Spleen (tissue), 11 donors: ENCODE data around the gene PDE4D. TPM values are rescaled to one million over a fixed set of nuclear protein-coding genes. Genes with fewer than 3 reads are reported as not detected.

Source experiments
- DNase-seq: peaks from one replicate; pipeline ENCODE4 v3.0.0-alpha.2; 2020
- H3K27ac ChIP-seq, 8 donors: fragments of 200-600 bp; sonication (generic) in 7 of 8; 1 replicate in 4 of 8; 2 replicates in 4 of 8; pipeline versions ENCODE4 v1.5.0 to v1.8.0; 2016 to 2021; ENCODE audit warnings: inconsistent platforms in 4 of 8, mild to moderate bottlenecking in 4 of 8, moderate library complexity in 1 of 8
- H3K27me3 ChIP-seq, 7 donors: fragments of 200-600 bp; sonication (generic) in 6 of 7; replicated peaks in 1 of 7; 1 replicate in 4 of 7; 2 replicates in 3 of 7; pipeline versions ENCODE4 v1.5.0 to v1.8.0; 2016 to 2021; ENCODE audit warnings: inconsistent platforms in 3 of 7, mild to moderate bottlenecking in 1 of 7
- H3K36me3 ChIP-seq, 6 donors: fragments of 200-600 bp; sonication (generic) in 5 of 6; 1 replicate in 4 of 6; 2 replicates in 2 of 6; pipeline versions ENCODE4 v1.5.0 to v1.8.0; 2016 to 2021; ENCODE audit warnings: inconsistent platforms in 2 of 6
- H3K4me1 ChIP-seq, 6 donors: fragments of 200-600 bp; sonication (generic) in 5 of 6; 1 replicate in 3 of 6; 2 replicates in 3 of 6; pipeline versions ENCODE4 v1.5.0 to v1.8.0; 2016 to 2021; ENCODE audit warnings: inconsistent platforms in 3 of 6
- H3K4me3 ChIP-seq, 8 donors: fragments of 200-600 bp; sonication (generic) in 7 of 8; 1 replicate in 4 of 8; 2 replicates in 4 of 8; pipeline versions ENCODE4 v1.5.0 to v1.8.0; 2016 to 2021; ENCODE audit warnings: inconsistent platforms in 4 of 8, mild to moderate bottlenecking in 4 of 8, moderate library complexity in 2 of 8
- H3K9me3 ChIP-seq, 8 donors: fragments of 200-600 bp; sonication (generic) in 7 of 8; 1 replicate in 4 of 8; 2 replicates in 4 of 8; pipeline versions ENCODE4 v1.5.0 to v1.8.0; 2016 to 2021; ENCODE audit warnings: inconsistent platforms in 4 of 8
- POLR2A ChIP-seq, 3 donors: fragments of 450-650 bp; IDR thresholded peaks; one replicate each; pipeline ENCODE4 v1.5.1; 2017; ENCODE audit warnings: antibody characterized with exemption in 3 of 3, mild to moderate bottlenecking in 1 of 3
- POLR2AphosphoS5 ChIP-seq, 3 donors: sonication (generic); formaldehyde crosslinking; IDR thresholded peaks; one replicate each; pipeline ENCODE4 v1.5.1; 2017; ENCODE audit warnings: antibody characterized with exemption in 3 of 3
- WGBS, 5 donors: extraction: QIAGEN DNeasy Blood & Tissue Kit in 3 of 5; methylation state at CpG; one replicate each; pipeline versions ENCODE4 v1.1.5 to v1.1.7; 2013 to 2018; 5-methylcytosine and 5-hydroxymethylcytosine counted together
- intact Hi-C: fragments of 100-400 bp; cut with DNase I; formaldehyde crosslinking; loops from one replicate; pipeline ENCODE4 v1.15.0; 2023; ENCODE audit warnings: low total_unique reads
- polyA plus RNA-seq, 3 donors: library from polyadenylated mRNA; stranded (reverse); fragments of 200-250 nt; gene quantifications; one replicate each; pipeline ENCODE4 v1.2.1, GENCODE V29; 2013
- total RNA-seq, 7 donors: library from RNA; depleted of rRNA in 3 of 7; stranded (reverse); fragments of >200 nt in 3 of 7; fragmentation: NEBNext Ultra II Directional in 4 of 7; extraction: Animal tissue kit (Norgen Biotek cat#: 25700) in 4 of 7; gene quantifications; one replicate each; pipeline versions ENCODE4 v1.1.0 to v1.2.1, GENCODE V29; 2016 to 2021
- TF ChIP-seq, protein P1 (sequence below), 11 experiments: fragments of 200-600 bp in 7 of 11; fragments of 450-650 bp in 4 of 11; sonication (generic) in 4 of 11; IDR thresholded peaks in 8 of 11; conservative IDR thresholded peaks in 3 of 11; 1 replicate in 7 of 11; 2 replicates in 4 of 11; pipeline versions ENCODE4 v1.4.0 to v1.8.0; 2016 to 2021; ENCODE audit warnings: antibody characterized with exemption in 11 of 11, inconsistent platforms in 4 of 11, mild to moderate bottlenecking in 1 of 11
- donor health status: healthy with polysubstance abuse.
- donor health status: DM: no; HTN: no; CAD: no; lungs with moderate emphysema.
- donor health status: DM: no; HTN: no; CAD: no.
- donor health status: Bipolar disorder and iron deficiency.
- donor health status: healthy.
- donor health status: DM: no; HTN: no; CAD: no.
- donor health status: DM: yes; HTN: yes; CAD: no.

The PDE4D gene
- total and polyA plus RNA-seq, 10 donors, result 0.88 to 51.8 (median 18.2) TPM

DNA sequence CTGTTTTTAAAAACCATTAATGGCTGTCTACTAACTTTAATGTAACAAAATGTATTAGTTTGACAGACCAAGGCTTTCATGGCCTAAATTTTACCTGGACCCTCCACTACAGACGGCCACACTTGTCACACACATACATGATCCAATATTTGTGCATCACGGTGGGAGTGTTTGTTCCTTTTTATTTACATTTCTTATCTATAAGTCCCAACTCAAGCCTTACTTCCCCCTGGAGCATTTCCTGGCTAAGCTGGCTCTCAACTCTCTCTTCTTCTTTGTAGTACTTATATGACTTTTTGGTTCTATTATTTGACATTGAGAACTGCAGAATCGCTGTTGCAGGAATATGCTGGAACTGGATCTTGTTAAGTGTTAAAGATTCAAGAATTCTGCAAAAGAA is 776.2 kb downstream of the PDE4D start:
- no peaks in the 10 kb centered on the region for H3K27me3 ChIP-seq
- no peak overlapping the region for H3K4me3 ChIP-seq
- DNase-seq, result no peak
- TF ChIP-seq, protein P1, sequence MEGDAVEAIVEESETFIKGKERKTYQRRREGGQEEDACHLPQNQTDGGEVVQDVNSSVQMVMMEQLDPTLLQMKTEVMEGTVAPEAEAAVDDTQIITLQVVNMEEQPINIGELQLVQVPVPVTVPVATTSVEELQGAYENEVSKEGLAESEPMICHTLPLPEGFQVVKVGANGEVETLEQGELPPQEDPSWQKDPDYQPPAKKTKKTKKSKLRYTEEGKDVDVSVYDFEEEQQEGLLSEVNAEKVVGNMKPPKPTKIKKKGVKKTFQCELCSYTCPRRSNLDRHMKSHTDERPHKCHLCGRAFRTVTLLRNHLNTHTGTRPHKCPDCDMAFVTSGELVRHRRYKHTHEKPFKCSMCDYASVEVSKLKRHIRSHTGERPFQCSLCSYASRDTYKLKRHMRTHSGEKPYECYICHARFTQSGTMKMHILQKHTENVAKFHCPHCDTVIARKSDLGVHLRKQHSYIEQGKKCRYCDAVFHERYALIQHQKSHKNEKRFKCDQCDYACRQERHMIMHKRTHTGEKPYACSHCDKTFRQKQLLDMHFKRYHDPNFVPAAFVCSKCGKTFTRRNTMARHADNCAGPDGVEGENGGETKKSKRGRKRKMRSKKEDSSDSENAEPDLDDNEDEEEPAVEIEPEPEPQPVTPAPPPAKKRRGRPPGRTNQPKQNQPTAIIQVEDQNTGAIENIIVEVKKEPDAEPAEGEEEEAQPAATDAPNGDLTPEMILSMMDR (IDR thresholded peaks at IDR 0.05 in 8 of 11, conservative IDR thresholded peaks at IDR 0.05 in 3 of 11), result no peak
- TF ChIP-seq POLR2A (IDR thresholded peaks at IDR 0.05) (no peak), POLR2AphosphoS5 (IDR thresholded peaks at IDR 0.05) (no peak)
- H3K36me3 ChIP-seq, result no peaks in the 10 kb centered on the region
- intact Hi-C loops, result no loop called here
- peak overlapping the region in 1 of 8 donors; percentile 19 for H3K27ac ChIP-seq
- H3K4me1 ChIP-seq, result no peaks in the 10 kb centered on the region
- 68 to 80% (median 72%) methylated on average over 3 of the region's 3 CpGs for WGBS, 5 donors
- H3K9me3 ChIP-seq, result no peaks in the 10 kb centered on the region

DNA sequence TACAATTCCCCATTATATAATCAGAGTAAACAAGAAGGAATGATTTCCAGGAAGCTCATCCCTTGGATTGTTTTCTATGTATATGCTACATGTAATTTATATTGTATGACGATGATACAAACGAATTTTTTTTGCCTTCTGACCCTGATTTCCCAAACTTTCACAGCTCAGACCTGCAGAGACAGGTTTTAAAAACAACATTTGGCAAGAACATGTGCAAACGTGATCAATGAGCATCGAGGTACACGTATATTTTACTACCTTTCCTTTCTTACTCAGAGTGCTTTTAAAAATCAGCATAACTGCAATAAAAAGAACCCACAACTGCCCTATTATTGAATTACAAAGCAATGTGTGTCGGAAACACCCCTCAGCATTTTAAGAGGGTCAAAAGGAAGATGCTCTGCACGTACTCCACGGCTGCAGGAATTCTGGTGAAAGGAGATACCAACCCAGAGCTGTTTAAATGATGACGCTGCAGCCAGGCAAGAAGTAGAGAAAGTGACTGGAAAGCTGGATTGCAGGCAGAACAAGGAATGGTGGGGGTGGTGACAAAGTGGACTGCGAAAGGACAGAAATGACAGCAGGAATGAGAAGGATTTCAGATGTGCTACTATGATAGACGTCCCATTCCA is 777.2 kb downstream of the PDE4D start:
- Histone ChIP-seq H3K36me3 (no peaks in the 10 kb centered on the region), H3K4me1 (no peaks in the 10 kb centered on the region), H3K27me3 (no peaks in the 10 kb centered on the region), H3K9me3 (no peaks in the 10 kb centered on the region), H3K4me3 (no peak overlapping the region), H3K27ac (peak overlapping the region in 1 of 8 donors; percentile 16)
- WGBS, 5 donors, result 75 to 86% (median 76%) methylated on average over 11 of the region's 11 CpGs
- TF ChIP-seq POLR2A (IDR thresholded peaks at IDR 0.05) (no peak), POLR2AphosphoS5 (IDR thresholded peaks at IDR 0.05) (no peak)
- TF ChIP-seq, protein P1 (IDR thresholded peaks at IDR 0.05 in 8 of 11, conservative IDR thresholded peaks at IDR 0.05 in 3 of 11), result no peak
- intact Hi-C loops, result no loop called here
- no peak for DNase-seq

DNA sequence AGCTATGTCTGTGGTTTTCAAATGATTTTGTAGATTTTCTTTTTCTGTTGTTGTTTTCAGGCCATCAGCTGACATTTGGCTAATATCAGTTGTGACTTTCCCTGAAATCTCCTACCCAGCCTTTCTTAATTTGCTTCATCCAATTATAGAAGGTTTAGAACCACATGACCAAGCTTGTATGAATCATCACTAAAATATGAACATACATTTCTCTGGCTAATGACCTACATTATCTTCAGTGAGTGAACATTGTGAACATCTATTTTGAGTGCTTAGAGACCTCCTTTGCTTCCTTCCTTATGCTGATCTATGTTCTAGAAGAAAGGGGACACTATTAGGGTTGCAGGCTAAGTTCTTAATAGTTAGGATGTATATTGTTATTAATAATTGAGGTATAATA is 778.2 kb downstream of the PDE4D start:
- intact Hi-C loops, result no loop called here
- no peaks in the 10 kb centered on the region for H3K4me1 ChIP-seq
- TF ChIP-seq POLR2AphosphoS5 (IDR thresholded peaks at IDR 0.05) (no peak), POLR2A (IDR thresholded peaks at IDR 0.05) (no peak)
- TF ChIP-seq, protein P1 (IDR thresholded peaks at IDR 0.05 in 8 of 11, conservative IDR thresholded peaks at IDR 0.05 in 3 of 11), result no peak
- DNase-seq, result no peak
- no peaks in the 10 kb centered on the region for H3K27me3 ChIP-seq
- H3K9me3 ChIP-seq, result no peaks in the 10 kb centered on the region
- H3K36me3 ChIP-seq, result no peaks in the 10 kb centered on the region
- no peak overlapping the region for H3K27ac ChIP-seq
- H3K4me3 ChIP-seq, result no peak overlapping the region

DNA sequence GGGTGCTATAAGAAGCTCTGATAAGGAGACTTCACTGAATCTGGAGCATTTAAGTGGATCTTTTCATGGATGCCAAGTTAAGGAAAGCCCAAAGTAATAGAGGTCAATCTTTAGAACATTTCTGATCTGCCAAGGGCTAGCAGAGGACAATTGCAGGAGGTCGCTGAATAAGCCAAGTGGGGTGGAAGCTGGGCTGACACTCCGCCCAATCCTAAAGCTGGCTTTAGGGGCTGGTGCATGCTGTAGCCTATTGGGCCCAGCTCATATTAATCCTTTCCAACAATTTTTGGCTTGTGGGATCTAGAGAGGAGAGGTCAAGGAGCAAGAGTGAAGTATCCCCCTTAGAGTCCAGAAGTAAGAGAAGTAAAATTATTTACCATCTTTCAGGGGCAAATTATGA is 784.1 kb downstream of the PDE4D start:
- no peak overlapping the region for H3K4me3 ChIP-seq
- H3K27me3 ChIP-seq, result no peaks in the 10 kb centered on the region
- DNase-seq, result no peak
- H3K36me3 ChIP-seq, result no peaks in the 10 kb centered on the region
- H3K9me3 ChIP-seq, result no peaks in the 10 kb centered on the region
- whole genome bisulfite sequencing, 5 donors, result 66 to 92% (median 89%) methylated on average over 2 of the region's 2 CpGs
- H3K27ac ChIP-seq, result no peak overlapping the region
- no peaks in the 10 kb centered on the region for H3K4me1 ChIP-seq
- TF ChIP-seq, protein P1 (IDR thresholded peaks at IDR 0.05 in 8 of 11, conservative IDR thresholded peaks at IDR 0.05 in 3 of 11), result no peak
- TF ChIP-seq POLR2A (IDR thresholded peaks at IDR 0.05) (no peak), POLR2AphosphoS5 (IDR thresholded peaks at IDR 0.05) (no peak)
- intact Hi-C loops, result no loop called here
